Omental fat pad (tissue), 4 donors: Measurements from ENCODE around the gene DNM3. TPM values are rescaled to one million over a fixed set of nuclear protein-coding genes. Genes with fewer than 3 reads are reported as not detected.

Experiments used
- ATAC-seq: fragments of 150-250 bp; one replicate; pipeline ENCODE4 v1.9.1; 2016; ENCODE audit warnings: mild to moderate bottlenecking, moderate library complexity; ENCODE audit not compliant: low FRiP score
- DNase-seq: peaks from one replicate; pipeline ENCODE4 v3.0.0-alpha.2; 2019; ENCODE audit warnings: low spot score
- total RNA-seq, 4 donors: library from RNA; depleted of rRNA; stranded (reverse); fragments of >200 nt; gene quantifications; one replicate each; pipeline ENCODE4 v1.1.0, GENCODE V29; 2016
- TF ChIP-seq, protein P1 (sequence below), 3 donors: fragments of 450-650 bp; IDR thresholded peaks; one replicate each; pipeline ENCODE4 v1.5.1; 2016 to 2017; ENCODE audit warnings: antibody characterized with exemption in 3 of 3, mild to moderate bottlenecking in 3 of 3, moderate library complexity in 2 of 3

DNM3 gene
- total RNA-seq, 4 donors from 2014 or later, result 2.9 to 15.8 (median 5.5) TPM

DNA sequence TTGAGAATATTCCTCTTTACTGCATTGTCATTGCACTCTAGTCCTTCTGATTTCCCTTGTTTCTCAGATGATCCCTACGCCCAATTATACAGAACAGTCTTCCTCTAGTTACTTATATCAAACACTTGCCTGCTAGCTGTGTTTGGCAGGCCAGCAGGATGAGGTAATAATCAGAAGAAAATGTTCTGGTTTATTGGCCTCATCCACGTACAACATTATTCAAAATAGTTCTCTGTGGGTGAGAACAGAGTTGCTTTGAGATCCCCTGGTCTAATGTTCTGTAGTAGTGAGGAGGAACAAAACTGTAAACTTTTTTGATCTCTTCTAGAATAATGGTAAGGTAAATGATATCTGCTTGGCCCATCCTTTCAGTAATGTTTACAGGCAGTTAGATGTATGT lies 556.9 kb downstream of the DNM3 start:
- ATAC-seq, result no peak
- no peak for DNase-seq
- TF ChIP-seq, protein P1, sequence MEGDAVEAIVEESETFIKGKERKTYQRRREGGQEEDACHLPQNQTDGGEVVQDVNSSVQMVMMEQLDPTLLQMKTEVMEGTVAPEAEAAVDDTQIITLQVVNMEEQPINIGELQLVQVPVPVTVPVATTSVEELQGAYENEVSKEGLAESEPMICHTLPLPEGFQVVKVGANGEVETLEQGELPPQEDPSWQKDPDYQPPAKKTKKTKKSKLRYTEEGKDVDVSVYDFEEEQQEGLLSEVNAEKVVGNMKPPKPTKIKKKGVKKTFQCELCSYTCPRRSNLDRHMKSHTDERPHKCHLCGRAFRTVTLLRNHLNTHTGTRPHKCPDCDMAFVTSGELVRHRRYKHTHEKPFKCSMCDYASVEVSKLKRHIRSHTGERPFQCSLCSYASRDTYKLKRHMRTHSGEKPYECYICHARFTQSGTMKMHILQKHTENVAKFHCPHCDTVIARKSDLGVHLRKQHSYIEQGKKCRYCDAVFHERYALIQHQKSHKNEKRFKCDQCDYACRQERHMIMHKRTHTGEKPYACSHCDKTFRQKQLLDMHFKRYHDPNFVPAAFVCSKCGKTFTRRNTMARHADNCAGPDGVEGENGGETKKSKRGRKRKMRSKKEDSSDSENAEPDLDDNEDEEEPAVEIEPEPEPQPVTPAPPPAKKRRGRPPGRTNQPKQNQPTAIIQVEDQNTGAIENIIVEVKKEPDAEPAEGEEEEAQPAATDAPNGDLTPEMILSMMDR (IDR thresholded peaks at IDR 0.05), result no peak

DNA sequence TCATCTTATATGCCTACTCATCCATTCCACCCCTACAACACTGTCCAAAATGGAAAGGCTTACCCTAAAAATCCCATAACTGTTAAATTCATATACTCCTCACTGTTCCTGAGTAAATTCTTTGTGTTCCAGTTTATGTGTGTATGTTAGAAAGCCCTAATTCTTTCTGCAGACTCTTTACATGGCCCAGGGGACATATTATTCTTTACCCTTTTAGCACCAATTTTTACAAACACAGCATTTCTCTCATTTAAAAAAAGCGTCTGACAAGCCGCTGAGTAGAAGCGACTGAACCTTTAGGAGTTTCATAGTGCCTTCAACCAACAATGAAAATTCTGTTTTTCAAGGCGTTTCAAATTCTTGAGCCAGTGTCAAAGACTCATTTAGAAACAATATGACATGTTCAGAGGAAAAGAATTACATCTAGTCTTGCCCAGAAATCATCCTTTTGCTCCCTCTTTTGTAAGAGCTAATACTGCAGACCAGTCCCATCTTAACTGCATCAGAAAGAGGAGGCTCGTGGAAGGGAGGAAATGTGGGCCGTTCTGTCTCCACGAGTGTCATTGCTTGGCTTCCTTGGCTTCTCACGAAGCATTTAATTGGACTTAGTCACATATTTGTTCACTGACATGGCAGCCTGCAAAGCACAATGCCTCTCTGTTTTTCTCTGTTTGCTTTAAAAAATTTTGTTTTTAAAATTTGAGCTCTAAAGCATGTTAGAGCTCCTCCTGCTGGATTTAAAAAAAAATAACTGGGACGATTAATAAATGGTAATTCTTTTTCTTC lies 557.9 kb downstream of the DNM3 start:
- DNase-seq, result no peak
- TF ChIP-seq, protein P1 (IDR thresholded peaks at IDR 0.05), result peak in 1 of 3 donors; percentile 7
- peak; percentile 80 for ATAC-seq

DNA sequence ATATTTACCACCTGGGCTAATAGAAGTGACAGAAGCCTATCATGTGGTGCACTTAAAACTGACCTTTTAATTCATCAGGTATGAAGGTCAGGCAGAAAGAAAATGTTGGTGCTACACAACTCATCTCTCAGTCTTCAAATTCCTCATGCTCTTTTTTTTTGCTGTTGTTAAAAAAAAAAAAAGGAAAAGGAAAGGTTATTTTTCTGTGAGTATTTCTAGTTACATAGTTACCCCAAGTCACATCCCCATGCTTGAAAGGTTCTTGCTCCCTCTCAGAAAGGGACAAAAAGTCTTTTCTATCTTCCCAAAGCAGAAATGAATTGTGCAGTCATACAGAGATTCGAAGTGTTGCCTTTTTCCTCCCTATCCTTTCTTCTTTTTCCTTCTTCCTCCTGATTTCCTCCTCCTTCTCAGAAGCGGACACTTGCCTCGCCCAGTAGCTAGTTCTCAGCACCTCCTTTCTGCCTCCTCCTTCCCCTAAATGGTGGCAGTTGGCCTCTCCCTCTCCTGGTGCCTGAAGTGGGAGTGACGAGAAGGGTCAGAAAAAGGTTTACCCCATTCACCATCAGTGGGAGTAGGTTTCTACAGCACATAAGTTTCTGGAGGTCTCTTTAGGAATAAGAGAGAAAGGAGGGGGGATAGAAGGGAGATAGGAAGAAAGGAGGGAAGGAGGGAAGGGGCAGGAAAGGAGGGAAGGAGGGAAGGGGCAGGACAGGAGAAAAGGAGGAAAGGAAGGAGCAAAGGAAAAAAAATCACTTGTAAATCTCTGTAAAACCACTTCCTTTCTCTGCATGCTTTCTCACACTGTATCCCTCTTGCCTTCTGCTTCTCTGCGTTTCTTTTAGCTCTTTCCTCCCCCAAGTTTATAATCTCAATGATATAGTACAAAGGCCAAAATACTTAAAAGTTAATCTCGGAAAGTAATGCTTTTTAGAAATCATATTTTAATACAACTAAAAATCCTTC lies 558.7 kb downstream of the DNM3 start:
- DNase-seq (no peak), ATAC-seq (no peak)
- TF ChIP-seq, protein P1 (IDR thresholded peaks at IDR 0.05), result no peak

DNA sequence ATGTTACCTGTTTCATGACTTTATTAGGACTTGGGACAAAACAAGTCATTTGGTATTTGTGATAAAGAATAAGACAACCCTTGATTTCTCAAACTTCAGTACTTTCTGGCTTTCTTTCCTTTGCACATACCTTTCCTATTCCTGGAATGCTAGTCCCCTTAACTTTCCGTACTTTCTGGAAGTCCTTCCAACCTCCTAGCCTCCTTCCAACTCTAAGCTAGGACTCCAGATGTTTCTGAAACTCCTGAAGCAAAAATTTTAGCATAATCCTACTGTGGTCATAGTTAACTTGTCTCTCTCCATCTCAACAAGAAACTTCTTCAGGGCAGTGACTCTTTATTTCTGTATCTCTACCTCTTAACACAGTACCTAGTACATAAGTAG lies 559.4 kb downstream of the DNM3 start:
- TF ChIP-seq, protein P1 (IDR thresholded peaks at IDR 0.05), result no peak
- ATAC-seq (no peak), DNase-seq (no peak)

DNA sequence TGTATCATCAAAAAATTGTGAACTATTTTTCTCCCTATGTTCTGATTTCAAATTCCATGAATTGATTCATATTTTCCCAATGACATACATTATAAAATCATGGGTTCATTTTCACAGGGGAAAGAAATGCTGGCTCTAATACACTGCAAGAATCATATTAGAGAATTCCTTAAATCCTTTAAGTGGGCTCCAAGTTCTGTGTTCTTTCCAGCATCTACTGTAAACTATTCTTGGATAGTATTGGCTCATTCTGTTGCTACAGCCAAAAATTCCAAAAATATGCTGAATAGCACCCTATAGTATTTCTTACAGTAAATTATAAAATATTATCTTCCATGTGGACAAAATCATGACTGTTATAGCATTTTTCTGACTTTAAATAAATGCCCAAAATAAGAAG lies 560.2 kb downstream of the DNM3 start:
- ATAC-seq (no peak), DNase-seq (no peak)
- TF ChIP-seq, protein P1 (IDR thresholded peaks at IDR 0.05), result no peak

DNA sequence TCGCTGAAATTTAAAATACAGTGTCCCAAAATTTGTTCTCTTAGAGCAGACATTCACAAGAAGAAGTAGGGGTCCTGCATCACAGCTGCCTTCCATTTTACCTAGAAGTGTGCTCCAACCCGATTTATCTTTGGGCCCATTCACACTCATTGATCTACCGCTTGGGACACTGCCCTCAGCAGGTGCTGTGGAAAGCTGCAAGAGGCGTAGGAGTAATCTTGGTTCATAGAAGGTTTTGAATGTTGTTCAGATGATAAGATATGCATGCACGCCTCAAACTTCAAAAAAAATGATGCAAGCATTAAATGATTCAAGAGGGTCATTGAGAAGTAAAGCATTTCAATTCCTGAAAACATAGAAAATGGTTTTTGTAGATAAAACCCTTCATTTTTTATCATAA lies 560.6 kb downstream of the DNM3 start:
- TF ChIP-seq, protein P1 (IDR thresholded peaks at IDR 0.05), result no peak
- no peak for DNase-seq
- no peak for ATAC-seq
